HG02981 (cell line): Measurements from ENCODE around the gene EDDM3A.
"Not testable (repeated sequence)": the region's sequence is repeated elsewhere in the genome, so short reads cannot be mapped to it uniquely, and the experiment has no call there.

Source experiments
- ATAC-seq: cut with Tn5 transposase; IDR thresholded peaks from one replicate; pipeline ENCODE4 v1.9.1; 2021; ENCODE audit warnings: mild to moderate bottlenecking, moderate library complexity; ENCODE audit not compliant: unreplicated experiment

The EDDM3A gene

DNA sequence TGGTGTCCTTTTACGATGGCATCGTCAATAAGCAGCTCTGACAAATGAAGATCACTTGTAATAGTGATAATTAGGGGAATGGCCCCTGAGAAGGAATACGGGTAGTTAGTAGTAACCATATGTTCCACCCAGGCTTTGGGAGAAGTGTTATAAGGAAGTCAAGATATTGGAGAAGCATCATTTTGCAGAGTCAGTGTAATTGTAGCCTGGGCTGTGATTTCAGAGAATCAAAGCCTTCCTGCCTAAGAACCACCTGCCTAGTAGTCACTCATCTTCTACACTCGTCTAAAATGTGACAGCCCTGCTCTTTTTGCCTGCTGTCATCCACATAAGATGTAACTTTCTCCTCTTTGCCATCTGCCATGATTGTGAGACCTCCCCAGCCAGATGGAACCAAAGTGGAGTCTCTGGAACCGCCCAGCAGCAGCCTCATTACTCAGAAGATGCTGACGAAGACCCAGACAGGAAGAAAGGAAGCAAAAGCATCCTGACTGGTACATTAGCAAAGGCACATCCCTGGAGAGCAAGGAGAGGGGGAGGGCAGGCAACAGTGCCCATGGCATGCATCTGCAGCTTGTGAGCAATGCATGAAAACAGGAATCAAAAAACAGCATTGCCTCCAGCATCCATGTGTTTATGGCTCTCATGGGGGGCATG, 12.6 kb upstream of the EDDM3A start:
- no peak for ATAC-seq

DNA sequence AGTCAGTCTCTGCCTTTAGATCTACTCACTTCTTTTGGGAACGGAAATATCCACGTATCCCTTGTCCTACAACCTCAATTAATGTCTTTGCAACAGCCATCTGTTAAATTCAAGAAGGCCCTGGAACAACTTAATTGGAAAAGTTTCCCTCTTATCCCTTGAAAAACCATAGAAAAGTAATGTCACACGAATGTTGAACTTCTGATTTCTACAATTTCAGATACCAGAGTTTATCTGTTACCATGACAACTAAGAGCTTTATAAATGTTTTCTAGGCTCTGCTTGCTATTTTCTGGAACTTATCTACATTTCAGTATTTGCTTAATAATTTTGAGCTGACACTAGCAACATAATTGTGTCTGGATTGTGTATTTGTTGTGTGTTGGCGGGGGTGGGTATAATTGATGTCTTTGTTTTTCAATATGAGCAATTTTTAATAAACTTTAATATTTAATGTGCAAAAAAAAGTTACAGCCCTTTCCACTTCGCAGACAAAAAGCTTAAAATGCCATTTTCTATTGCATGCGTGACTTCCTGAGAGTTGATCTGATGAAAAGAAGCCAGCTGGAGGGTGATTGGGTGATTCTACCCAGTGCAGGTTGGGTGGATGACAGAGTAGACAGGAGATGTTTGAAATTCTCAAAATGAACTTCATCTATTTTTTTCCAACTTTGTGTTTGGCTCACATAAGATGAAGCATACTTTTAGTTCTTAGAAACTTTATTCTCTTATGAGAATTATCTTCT, 11.8 kb upstream of the EDDM3A start:
- no peak for ATAC-seq

DNA sequence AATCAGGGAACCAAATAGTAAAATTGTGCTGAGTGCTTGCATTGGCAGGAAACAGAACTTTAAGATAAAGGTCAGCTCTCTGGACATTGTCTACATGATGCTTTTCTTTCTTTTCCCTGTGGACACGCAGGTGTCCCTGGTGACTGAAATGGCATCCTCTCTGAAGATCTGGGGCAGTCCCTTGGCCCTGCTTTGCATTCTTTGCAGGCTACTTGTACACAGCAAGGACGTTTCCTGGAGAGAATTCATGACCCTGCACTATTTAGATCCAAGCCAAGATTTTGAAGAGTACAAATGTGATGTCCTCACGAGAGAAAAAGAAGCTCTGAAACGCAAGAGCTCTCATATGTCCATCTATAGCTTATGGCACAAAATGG, 11.3 kb upstream of the EDDM3A start:
- no peak for ATAC-seq

DNA sequence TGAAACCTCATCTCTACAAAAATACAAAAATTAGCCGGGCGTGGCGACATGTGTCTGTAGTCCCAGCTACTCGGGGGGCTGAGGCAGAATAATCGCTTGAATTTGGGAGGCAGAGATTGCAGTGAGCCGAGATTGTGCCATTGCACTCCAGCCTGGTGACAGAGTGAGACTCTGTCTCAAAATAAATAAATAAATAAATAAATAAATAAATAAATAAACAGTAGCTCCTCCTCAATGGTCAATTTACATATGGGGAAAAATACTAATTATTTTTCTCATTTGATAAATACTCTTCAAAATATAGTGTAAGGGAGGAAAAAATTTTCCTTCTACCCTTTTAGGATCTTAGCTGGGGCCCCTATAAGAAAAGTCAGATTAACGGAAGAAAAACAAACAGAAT, 7.4 kb upstream of the EDDM3A start:
- not testable (repeated sequence) for ATAC-seq

DNA sequence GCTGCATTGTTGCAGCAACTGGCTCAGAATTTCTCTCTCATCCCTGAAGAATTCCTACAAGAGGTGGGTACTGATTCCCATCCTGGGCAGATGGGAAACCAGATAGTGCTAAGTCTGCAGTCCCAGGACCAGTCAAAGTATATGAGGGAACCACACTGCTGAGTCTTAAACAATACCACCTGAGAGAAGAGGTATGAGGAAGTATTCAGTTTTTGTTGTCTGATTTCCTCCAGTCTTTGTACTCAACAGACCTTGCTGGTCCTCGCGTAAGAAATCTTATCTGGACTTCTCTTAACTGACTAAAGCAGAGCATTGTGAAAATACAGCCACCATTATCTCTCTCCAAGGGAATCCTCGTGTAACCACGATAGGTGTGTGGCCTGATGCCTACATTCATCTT, 3.6 kb upstream of the EDDM3A start:
- ATAC-seq: no peak

DNA sequence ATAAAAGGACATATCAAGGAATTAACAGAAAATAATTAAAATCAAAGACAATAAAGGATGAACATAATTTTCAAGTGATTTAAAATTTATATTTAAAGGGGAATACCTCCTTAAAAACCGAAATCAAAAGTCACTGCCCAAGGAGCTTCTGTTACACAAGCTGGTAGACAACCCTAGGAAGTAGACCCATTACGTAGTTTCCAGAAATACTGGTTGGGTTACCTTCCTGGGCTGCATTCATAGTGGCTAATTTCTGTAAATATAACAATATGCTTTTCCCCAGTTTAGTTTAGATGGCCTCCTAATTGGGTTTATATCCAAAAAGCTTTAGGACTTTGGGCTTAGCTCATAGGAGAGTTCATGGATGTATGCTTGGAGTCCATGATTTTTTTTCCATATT, 2.1 kb upstream of the EDDM3A start:
- no peak for ATAC-seq

DNA sequence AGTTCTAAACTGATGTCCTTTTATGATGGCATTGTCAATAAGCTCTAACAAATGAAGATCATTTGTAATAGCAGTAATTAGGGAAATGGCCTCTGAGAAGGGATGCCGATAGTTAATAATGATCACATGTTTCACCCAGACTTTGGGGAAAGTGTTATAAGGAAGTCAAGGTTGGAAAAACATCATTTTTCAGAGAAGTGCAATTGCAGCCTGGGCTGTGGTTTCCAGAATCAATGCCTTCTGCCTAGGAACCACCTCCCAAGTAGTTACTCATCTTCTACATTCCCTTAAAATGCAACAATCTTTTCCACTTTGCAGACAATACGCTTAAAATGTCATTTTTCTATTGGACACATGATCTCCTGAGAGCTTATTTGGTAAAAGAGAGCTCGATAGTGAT, 879 bp downstream of the EDDM3A start:
- ATAC-seq: no peak

DNA sequence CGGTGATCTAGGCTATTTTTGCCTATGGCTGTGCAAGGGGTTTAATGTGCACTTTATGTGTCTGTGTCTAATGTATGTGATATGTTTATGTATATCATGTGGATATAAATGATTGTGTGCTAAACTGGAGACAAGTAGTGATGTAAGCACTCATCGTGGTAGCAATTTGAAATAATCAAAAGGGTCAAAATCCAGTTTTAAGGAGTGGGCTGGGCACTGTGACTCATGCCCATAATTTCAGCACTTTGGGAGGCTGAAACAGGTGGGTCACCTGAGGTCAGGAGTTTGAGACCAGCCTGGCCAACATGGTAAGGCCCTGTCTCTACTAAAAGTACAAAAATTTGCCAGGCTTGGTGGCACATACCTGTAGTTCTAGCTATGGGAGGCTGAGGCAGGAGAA, 2.8 kb downstream of the EDDM3A start:
- no peak for ATAC-seq

DNA sequence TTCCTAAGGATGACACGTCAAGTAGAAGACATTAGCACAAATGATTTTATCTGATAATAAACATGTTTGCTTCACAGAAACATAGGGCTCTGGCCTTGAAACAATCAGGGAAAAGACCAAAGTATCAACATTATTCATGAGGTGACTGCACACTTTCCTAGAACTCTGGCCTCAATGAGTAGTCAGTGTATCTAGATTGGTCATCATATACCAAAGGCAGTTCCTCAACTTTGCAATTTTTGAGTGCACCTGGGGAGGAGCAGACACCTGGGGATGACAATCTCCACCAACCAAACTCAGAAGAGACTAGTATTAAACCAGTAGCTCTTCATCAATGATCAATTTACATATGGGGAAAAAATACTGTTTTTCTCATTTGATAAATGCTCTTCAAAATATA, 4.5 kb downstream of the EDDM3A start:
- ATAC-seq: no peak

DNA sequence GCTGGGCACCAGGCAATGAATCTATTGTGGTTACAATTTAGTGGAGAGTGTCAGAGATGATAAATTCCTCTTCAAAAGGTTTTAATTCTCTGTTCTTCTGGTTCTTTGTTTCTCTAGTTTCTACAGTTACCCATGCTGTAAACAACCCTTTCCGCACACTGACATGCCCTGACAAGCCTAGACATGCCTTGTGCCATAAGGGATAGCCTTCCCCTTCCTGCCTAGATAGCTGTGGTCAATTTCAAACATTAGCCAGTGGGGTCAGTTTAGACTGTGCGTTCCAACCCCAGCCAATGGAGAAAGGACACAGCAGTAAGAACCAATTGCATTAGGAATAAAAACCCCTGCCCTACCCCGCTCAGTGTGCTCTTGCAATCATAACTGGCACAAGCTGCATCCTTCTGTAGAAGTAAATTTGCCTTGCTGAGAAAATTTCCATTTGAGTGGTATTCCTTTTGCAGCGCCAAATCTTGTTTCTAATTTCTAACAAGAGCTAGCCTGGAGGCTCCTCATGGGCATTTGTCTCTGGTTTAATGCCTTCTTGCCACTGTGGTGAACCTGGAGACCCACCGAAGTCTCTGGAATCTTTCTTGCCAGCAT, 6.4 kb downstream of the EDDM3A start:
- no peak for ATAC-seq

DNA sequence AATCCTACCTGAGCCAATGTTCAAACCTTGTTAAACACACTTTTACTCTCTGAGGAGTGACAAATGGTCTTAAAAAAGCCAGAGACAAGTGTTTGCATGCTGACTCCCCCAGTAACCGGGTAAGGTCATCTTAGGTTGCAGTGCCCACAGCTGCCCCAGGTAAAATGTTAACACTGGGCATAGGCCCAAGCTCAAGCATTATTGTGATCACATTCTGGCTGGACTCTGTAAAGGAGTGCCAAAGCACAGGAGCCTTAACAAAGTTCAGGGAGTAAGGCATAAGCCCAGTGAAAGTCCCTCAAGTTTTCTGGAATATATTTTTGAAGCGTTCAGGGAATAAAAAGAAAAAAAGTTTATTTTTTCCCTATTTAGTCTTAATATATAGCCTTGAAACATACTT, 8.6 kb downstream of the EDDM3A start:
- ATAC-seq: no peak

DNA sequence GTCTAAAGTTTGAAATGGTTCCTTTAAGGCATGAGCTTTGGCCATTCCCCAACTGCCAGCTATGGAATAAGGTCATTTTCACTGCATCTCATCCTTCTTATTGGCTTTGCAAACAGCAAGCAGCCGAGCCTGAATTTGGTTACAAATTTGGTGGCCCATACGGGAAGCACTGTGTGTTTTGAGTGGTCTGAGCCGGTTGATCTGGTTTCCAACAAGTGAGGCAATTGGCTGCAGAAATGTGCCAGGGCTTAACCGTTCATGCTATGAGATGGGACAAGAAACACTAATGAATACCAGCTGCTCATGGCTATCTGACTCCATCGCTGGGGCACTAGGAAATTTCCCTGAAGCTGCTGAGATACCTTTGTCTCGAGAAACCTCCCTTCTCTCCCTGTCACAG, 9.3 kb downstream of the EDDM3A start:
- no peak for ATAC-seq

DNA sequence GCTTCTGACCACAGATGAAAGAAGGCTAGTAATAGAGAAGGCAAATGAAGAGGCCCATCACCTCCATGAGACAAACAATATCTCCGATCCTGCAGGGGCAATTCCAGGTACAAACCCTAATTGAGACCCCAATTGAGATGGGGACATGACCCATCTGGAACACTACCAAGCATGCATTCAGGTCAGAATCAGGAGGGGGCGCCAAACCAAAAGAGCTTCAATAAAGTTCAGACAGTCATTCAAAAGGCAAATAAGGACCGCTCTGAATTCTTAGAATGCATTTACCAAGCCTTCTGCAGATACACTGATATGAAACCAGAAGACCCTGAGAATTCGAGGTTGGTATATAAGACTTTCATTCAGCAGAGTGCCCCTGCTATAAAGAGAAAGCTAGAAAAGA, 12.3 kb downstream of the EDDM3A start:
- no peak for ATAC-seq

DNA sequence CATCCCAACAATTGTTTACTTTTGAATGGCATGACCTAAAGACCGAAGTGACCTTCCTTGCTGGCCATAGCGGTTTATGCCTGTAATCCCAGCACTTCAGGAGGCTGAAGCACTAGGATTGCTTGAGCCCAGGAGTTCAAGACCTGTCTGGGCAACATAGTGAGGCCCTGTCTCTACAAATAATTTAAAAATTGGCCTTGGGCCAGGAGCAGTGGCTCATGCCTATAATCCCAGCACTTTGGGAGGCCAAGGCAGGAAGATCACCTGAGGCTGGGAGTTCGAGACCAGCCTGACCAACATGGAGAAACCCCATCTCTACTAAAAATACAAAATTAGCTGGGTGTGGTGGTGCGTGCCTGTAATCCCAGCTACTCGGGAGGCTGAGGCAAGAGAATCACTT, 13.8 kb downstream of the EDDM3A start:
- not testable (repeated sequence) for ATAC-seq

DNA sequence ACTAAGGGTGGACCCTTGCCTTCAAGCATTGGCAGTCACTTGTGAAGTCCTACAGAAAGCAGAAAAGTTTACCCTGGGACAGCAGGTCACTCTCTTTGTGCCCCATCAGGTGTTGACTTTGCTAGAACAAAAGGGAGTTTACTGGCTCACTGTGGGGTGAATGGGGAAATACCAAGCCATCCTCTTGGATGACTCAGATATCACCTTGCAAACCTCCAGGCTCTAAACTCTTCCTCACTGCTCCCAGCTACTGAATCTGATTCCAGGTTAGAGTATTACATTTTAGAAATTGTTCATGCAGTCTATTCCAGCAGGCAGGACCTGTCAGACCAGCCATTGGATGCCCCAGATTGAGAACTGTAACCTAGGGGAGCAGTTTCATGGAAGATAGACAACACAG, 15.3 kb downstream of the EDDM3A start:
- ATAC-seq: no peak

DNA sequence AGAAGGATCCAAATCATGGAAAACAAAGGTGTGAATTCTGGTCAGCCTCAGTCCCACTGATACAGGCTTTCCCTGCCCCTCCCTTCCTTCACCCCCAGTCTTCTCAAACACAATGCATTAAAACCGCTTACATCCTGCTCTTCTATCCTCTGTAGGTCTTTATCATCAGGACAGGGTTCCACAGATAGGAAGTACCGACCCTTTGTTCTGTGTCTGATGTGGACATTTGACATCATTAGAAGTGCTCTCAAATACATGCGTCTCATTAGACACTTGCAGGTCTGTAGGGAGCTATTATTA, 22.9 kb downstream of the EDDM3A start:
- no peak for ATAC-seq

DNA sequence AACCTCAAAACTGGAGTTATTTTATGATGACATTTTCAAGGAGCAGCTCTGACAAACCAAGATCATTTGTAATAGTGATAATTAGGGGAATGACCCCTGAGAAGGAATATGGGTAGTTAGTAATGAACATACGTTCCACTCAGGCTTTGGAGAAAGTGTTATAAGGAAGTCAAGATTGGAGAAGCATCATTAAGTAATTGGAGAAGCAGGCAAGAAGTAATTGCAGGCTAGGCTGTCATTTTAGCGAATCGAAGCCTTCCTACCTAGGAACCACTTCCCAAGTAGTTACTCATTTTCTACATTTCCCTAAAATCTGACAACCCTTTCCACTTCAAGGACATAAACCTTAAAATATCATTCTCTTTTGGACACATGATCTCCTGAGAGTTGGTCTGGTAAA, 23.7 kb downstream of the EDDM3A start:
- no peak for ATAC-seq

DNA sequence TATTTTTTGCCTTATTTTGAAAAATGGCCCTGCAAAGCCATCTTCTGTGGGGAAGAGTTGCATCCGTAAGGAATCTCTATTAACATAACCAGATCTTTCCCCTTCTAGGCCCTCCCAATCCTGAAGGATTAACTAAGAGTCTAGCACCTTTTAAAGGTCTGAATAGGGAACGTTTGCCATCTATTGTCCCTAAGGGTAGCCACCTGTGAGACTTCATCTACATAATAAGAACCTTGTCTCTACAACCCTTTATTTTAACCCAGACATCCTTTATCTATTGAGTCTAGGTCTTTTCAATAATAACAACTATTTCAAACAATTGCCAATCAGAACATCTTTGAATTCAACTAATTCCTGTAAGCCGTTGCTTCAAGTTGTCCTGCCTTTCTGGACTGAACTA, 27.0 kb downstream of the EDDM3A start:
- ATAC-seq: no peak

DNA sequence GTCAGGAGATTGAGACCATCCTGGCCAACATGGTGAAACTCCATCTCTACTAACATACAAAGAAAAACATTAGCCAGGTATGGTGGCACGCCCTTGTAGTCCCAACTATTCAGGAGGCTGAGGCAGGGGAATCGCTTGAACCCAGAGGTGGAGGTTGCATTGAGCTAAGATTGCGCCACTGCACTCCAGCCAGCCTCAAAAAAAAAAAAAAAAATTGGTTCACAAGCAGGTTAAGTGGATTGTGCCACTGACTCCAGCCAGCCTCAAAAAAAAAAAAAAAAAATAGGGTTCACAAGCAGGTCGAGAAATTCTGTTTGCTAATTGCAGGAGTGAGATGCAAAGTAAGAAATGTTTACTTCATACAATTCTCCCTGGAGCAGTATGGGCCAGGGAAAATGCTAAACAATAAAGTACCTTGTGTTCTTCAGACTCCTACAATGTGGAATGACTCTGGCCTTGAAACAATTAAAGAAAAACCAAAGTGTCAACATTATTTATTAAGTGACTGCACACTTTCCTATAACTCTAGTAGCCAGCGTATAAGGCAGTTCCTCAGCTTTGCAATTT, 28.7 kb downstream of the EDDM3A start:
- no peak for ATAC-seq

DNA sequence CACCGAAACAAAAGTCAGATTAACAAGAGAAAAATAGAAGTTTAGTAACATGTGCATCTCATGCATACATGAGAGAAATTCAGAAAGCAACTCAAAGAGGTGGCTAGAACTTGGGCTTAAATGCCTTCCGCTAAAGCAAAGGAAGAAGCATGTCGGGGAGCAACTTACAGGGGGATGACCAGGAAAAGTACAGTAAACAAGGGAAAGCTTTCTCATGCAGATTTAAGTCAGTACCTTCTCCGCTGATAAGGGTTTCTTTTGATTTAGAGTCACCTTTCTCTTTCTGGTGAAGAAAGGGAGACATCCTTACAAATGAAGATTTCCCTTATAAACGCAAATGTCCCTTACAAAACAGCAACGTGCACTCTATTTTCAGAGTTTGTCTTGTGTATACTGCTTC, 29.4 kb downstream of the EDDM3A start:
- no peak for ATAC-seq

DNA sequence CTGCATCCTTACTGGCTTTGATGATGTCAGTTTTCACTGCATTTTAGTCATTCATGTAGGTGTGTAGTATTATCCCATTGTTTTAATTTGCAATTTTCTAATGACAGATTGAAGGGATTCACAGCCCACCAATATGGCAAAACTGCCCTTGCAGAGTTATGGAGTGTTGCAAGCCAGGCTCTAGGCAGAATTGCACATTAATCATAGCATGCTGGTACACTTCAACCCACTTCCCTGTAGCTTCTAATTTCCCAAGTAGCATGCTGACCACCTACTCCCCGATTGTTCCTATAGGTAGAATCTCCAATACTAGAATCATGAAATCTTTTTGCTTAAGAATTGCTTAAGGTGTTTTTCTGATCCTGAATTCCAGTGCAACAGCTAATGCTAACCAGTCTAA, 30.2 kb downstream of the EDDM3A start:
- no peak for ATAC-seq

DNA sequence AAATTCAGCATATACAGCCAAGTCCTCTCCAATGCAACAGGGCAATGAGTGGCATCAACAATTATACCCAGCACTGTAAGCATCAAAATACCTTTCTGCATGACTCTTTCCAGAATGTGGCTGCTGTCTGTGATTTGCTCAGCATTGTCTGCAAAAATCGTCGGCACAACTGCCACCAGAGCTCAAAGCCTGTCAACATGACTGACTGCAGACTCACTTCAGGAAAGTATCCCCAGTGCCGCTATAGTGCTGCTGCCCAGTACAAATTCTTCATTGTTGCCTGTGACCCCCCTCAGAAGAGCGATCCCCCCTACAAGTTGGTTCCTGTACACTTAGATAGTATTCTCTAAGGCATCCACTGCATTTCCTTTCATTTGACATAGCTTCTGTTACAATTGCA, 36.1 kb downstream of the EDDM3A start:
- no peak for ATAC-seq
